ENCODE measurements around the gene LRRC1. TPM values are rescaled to one million over a fixed set of nuclear protein-coding genes. Genes with fewer than 3 reads are reported as not detected.

LRRC1 gene
- total RNA-seq = 11.9 and 15.7 TPM in 2 replicates

GRCh38 chr6:53794720-53795339, at the start of gene LRRC1:
LRRC1 (plus strand) TSS chr6:53795005; CDS start chr6:53795257, 252 bp downstream.

Other genes with a start within 250 kb of the LRRC1 start
- 17.6 and 20.5 TPM in 2 replicates for gene GCLC, start 249.9 kb upstream of the LRRC1 start, total RNA-seq
- gene KLHL31, start 129.2 kb upstream of the LRRC1 start, total RNA-seq = under 0.01 and 0.18 TPM in 2 replicates

All from smooth muscle cell of the umbilical artery (primary cell).